WERI-Rb-1 (cell line): Measurements from ENCODE around the gene DPYSL3.
A peak's percentile ranks its signal among the peaks of the same experiment; 100 is the strongest.

ENCODE experiments used
- DNase-seq: peaks from one replicate; pipeline ENCODE4 v3.0.0-alpha.2; 2020
- H3K27ac ChIP-seq: fragments of 250-450 bp; sonication (Bioruptor Pico); 2 replicates; pipeline ENCODE4 v1.5.1; 2020; ENCODE audit warnings: mild to moderate bottlenecking, moderate library complexity
- H3K27me3 ChIP-seq: fragments of 250-450 bp; sonication (Bioruptor Pico); 2 replicates; pipeline ENCODE4 v1.5.1; 2021; ENCODE audit warnings: mild to moderate bottlenecking, low read depth, moderate library complexity; ENCODE audit not compliant: insufficient read depth, severe bottlenecking
- H3K36me3 ChIP-seq: fragments of 250-450 bp; sonication (Bioruptor Pico); 2 replicates; pipeline ENCODE4 v1.5.1; 2020; ENCODE audit warnings: mild to moderate bottlenecking, moderate library complexity
- H3K4me3 ChIP-seq: 2 replicates; pipeline ENCODE4 v1.5.1; 2011; ENCODE audit warnings: low read depth, mild to moderate bottlenecking, control low read depth, low read length
- H3K9me3 ChIP-seq: fragments of 250-450 bp; sonication (Bioruptor Pico); 2 replicates; pipeline ENCODE4 v1.5.1; 2021; ENCODE audit warnings: mild to moderate bottlenecking, moderate library complexity; ENCODE audit not compliant: severe bottlenecking
- TF ChIP-seq, protein P1 (sequence below): IDR thresholded peaks from 2 replicates; pipeline ENCODE4 v1.5.1; 2011; ENCODE audit warnings: low read depth, mild to moderate bottlenecking, control low read depth, inconsistent platforms, low read length

Gene DPYSL3

DNA sequence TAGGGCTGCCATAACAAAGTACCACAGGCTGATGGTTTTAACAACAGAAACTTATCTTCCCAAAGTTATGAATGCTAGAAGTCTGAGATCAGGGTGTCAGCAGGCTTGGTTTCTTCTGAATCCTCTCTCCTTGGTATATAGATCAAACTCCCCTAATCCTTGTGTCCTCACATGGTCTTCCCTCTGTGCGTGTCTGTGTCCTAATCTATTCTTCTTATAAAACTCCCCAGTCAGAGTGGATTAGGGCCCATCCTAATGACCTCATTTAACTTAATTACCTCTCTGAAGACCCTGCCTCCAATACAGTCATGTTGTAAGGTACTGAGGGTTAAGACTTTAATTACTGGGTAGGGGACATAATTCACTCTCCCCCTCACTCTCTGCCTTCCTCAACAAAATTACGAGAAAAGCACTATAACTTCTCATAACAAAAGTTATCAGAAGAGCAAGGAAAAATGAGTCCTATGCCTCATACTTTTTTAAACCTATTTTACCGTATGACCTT, 68.6 kb downstream of the DPYSL3 start:
- Histone ChIP-seq H3K4me3 (no peak overlapping the region), H3K9me3 (no peaks in the 10 kb centered on the region), H3K27me3 (no peaks in the 10 kb centered on the region), H3K27ac (peak overlapping the region; percentile 38), H3K36me3 (peaks cover 36% of the 10 kb centered on the region)
- DNase-seq, result peak; percentile 58
- TF ChIP-seq, protein P1, sequence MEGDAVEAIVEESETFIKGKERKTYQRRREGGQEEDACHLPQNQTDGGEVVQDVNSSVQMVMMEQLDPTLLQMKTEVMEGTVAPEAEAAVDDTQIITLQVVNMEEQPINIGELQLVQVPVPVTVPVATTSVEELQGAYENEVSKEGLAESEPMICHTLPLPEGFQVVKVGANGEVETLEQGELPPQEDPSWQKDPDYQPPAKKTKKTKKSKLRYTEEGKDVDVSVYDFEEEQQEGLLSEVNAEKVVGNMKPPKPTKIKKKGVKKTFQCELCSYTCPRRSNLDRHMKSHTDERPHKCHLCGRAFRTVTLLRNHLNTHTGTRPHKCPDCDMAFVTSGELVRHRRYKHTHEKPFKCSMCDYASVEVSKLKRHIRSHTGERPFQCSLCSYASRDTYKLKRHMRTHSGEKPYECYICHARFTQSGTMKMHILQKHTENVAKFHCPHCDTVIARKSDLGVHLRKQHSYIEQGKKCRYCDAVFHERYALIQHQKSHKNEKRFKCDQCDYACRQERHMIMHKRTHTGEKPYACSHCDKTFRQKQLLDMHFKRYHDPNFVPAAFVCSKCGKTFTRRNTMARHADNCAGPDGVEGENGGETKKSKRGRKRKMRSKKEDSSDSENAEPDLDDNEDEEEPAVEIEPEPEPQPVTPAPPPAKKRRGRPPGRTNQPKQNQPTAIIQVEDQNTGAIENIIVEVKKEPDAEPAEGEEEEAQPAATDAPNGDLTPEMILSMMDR, result no peak

GRCh38 chr5:147439254-147439653, 70.6 kb downstream of the DPYSL3 start:
- Histone ChIP-seq H3K27me3 (no peaks in the 10 kb centered on the region), H3K36me3 (peaks cover 29% of the 10 kb centered on the region)
- DNase-seq, result no peak

GRCh38 chr5:147437161-147437596, 72.7 kb downstream of the DPYSL3 start:
- H3K27ac ChIP-seq, result no peak overlapping the region
- no peak for DNase-seq
- H3K4me3 ChIP-seq, result no peak overlapping the region
- peaks cover 23% of the 10 kb centered on the region for H3K36me3 ChIP-seq
- H3K9me3 ChIP-seq, result no peaks in the 10 kb centered on the region
- TF ChIP-seq, protein P1, result no peak
- H3K27me3 ChIP-seq, result no peaks in the 10 kb centered on the region

More at GRCh38 chr5:147439254-147439653, 70.6 kb downstream of the DPYSL3 start:
- Histone ChIP-seq H3K9me3 (no peaks in the 10 kb centered on the region), H3K4me3 (no peak overlapping the region), H3K27ac (no peak overlapping the region)
- TF ChIP-seq, protein P1, result no peak

DNA sequence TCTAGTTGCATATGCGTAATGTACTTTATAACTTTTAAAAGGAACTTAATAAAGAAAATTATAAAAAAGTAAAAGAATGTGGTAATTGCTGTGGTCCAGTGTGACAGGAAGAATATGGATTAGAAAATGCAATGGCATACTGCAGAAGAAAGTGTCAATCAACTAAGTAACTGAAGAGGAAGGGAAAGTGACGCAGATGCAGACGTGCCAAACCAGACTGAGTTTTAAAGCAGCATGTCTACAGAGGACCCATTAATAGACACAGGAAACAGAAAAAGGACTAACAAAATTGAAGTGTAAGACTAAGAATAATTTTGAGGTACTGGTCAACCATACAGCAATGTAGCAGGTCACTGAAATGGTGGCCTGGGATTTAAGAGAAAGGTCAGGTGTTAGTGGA, 73.3 kb downstream of the DPYSL3 start:
- TF ChIP-seq, protein P1, result no peak
- Histone ChIP-seq H3K27ac (no peak overlapping the region), H3K27me3 (no peaks in the 10 kb centered on the region), H3K36me3 (peaks cover 23% of the 10 kb centered on the region), H3K4me3 (no peak overlapping the region), H3K9me3 (no peaks in the 10 kb centered on the region)
- no peak for DNase-seq

GRCh38 chr5:147434049-147434448, 75.8 kb downstream of the DPYSL3 start:
- Histone ChIP-seq H3K4me3 (no peak overlapping the region), H3K27me3 (no peaks in the 10 kb centered on the region)
- DNase-seq, result no peak

DNA sequence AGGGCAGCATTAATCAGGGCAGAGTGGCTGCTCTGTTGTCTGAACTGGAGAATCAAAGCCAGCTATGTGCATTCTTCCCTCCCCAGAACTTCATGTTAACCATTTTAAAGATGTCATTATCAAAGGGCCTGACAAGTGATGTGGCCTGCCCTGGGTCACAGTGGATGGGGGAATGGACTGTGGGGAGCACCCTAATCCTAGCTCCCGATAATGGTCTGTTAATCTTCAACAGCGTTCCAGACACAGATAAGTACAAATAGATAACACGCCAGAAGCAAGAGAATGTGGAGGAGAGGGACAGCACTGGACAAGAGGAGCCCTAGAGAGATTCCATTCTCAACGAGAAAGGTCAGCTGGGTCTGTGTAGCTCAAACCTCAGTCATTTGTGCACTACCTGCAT, 77.5 kb downstream of the DPYSL3 start:
- TF ChIP-seq, protein P1, result no peak
- Histone ChIP-seq H3K27me3 (no peaks in the 10 kb centered on the region), H3K9me3 (no peaks in the 10 kb centered on the region), H3K36me3 (peaks cover 35% of the 10 kb centered on the region), H3K4me3 (no peak overlapping the region), H3K27ac (no peak overlapping the region)
- no peak for DNase-seq

More at GRCh38 chr5:147434049-147434448, 75.8 kb downstream of the DPYSL3 start:
- peaks cover 28% of the 10 kb centered on the region for H3K36me3 ChIP-seq
- TF ChIP-seq, protein P1, result no peak
- H3K27ac ChIP-seq, result no peak overlapping the region
- no peaks in the 10 kb centered on the region for H3K9me3 ChIP-seq
